Endodermal cell (in vitro differentiated cells): ENCODE results near the gene GDF11. TPM values are rescaled to one million over a fixed set of nuclear protein-coding genes. Genes with fewer than 3 reads are reported as not detected.
A peak's percentile ranks its signal among the peaks of the same experiment; 100 is the strongest.

ENCODE experiments used
- DNase-seq: peaks from one replicate; pipeline ENCODE4 v3.0.0-alpha.2; 2017
- H3K27ac ChIP-seq: 2 replicates; pipeline ENCODE4 v1.5.1; 2013; ENCODE audit warnings: mild to moderate bottlenecking, low read depth, low read length, moderate library complexity
- H3K27me3 ChIP-seq: 2 replicates; pipeline ENCODE4 v1.6.1; 2013; ENCODE audit warnings: mild to moderate bottlenecking, low read length, moderate library complexity; ENCODE audit not compliant: insufficient read depth, control insufficient read depth, poor library complexity, severe bottlenecking
- H3K36me3 ChIP-seq: 2 replicates; pipeline ENCODE4 v1.7.0; 2013; ENCODE audit warnings: mild to moderate bottlenecking, low read length, moderate library complexity; ENCODE audit not compliant: control insufficient read depth, insufficient read depth
- H3K4me1 ChIP-seq: one replicate; pipeline ENCODE4 v1.7.0; 2013; ENCODE audit warnings: low read length; ENCODE audit not compliant: control insufficient read depth, insufficient read depth
- H3K4me3 ChIP-seq: 2 replicates; pipeline ENCODE4 v1.5.1; 2013; ENCODE audit warnings: mild to moderate bottlenecking, low read length, moderate library complexity
- H3K9ac ChIP-seq: 2 replicates; pipeline ENCODE4 v1.6.1; 2013; ENCODE audit warnings: mild to moderate bottlenecking, low read length, moderate library complexity; ENCODE audit not compliant: poor library complexity, severe bottlenecking; ENCODE audit errors: extremely low read depth
- H3K9me3 ChIP-seq: 2 replicates; pipeline ENCODE4 v1.6.1; 2013; ENCODE audit warnings: mild to moderate bottlenecking, low read length, moderate library complexity; ENCODE audit not compliant: control insufficient read depth
- H3K27ac Mint-ChIP-seq: 2 replicates; pipeline ENCODE4 v1.8.0; 2020; ENCODE audit warnings: mixed read lengths
- H3K27me3 Mint-ChIP-seq: 2 replicates; pipeline ENCODE4 v1.8.0; 2021; ENCODE audit warnings: mild to moderate bottlenecking, mixed read lengths; ENCODE audit not compliant: insufficient read depth
- H3K36me3 Mint-ChIP-seq: 2 replicates; pipeline ENCODE4 v1.8.0; 2020; ENCODE audit warnings: low read depth, mixed read lengths
- H3K4me1 Mint-ChIP-seq: 2 replicates; pipeline ENCODE4 v1.8.0; 2020; ENCODE audit warnings: mixed read lengths
- H3K4me3 Mint-ChIP-seq: 2 replicates; pipeline ENCODE4 v1.8.0; 2020; ENCODE audit warnings: mild to moderate bottlenecking, moderate library complexity, mixed read lengths
- H3K9me3 Mint-ChIP-seq: 2 replicates; pipeline ENCODE4 v1.8.0; 2020; ENCODE audit warnings: mild to moderate bottlenecking, mixed read lengths
- CTCF ChIP-seq: fragments of 200-600 bp; sonication (generic); conservative IDR thresholded peaks from 2 replicates; pipeline ENCODE4 v1.5.0; 2021; ENCODE audit warnings: antibody characterized with exemption, mild to moderate bottlenecking
- WGBS, 2 experiments: methylation state at CpG; one replicate each; pipeline versions ENCODE4 v1.1.5 to v1.1.7; 2013; ENCODE audit warnings: missing lambda C conversion rate in 2 of 2, mixed read lengths in 1 of 2; ENCODE audit not compliant: insufficient coverage in 1 of 2, insufficient read length in 1 of 2; 5-methylcytosine and 5-hydroxymethylcytosine counted together
- total RNA-seq, 2 donors: library from RNA; stranded (reverse); fragmentation: NEBNext Ultra II Directional in 1 of 2; extraction: Animal tissue kit (Norgen Biotek cat#: 25700) in 1 of 2; gene quantifications; 2 replicates in 1 of 2; 3 replicates in 1 of 2; pipeline ENCODE4 v1.2.1, GENCODE V29; 2021

GDF11 gene
- total RNA-seq, 2 donors from 2014 or later: 29.8 to 33.0 TPM

GRCh38 chr12:55736076-55736475, 6.8 kb upstream of the GDF11 start:
- no peak overlapping the region for H3K4me3 ChIP-seq
- H3K4me3 Mint-ChIP-seq: no peak overlapping the region

GRCh38 chr12:55736780-55737580, 5.9 kb upstream of the GDF11 start:
- WGBS, 2 experiments: 46 to 51% methylated on average over 6 of the region's 6 CpGs
- Mint-ChIP-seq H3K9me3 (no peaks in the 10 kb centered on the region), H3K4me1 (peaks cover 20% of the 10 kb centered on the region), H3K36me3 (no peaks in the 10 kb centered on the region), H3K4me3 (peak overlapping the region; percentile 57), H3K27ac (peak overlapping the region; percentile 66), H3K27me3 (no peaks in the 10 kb centered on the region)
- H3K4me1 ChIP-seq: no peaks in the 10 kb centered on the region
- no peaks in the 10 kb centered on the region for H3K36me3 ChIP-seq
- no peaks in the 10 kb centered on the region for H3K9me3 ChIP-seq
- peak overlapping the region; percentile 88 for H3K4me3 ChIP-seq
- H3K27ac ChIP-seq: peak overlapping the region; percentile 77
- DNase-seq: peak; percentile 100
- no peak overlapping the region for H3K9ac ChIP-seq
- peak; percentile 96 for TF ChIP-seq CTCF
- H3K27me3 ChIP-seq: no peaks in the 10 kb centered on the region

More at GRCh38 chr12:55736076-55736475, 6.8 kb upstream of the GDF11 start:
- H3K9me3 ChIP-seq: no peaks in the 10 kb centered on the region
- H3K27ac ChIP-seq: no peak overlapping the region
- Mint-ChIP-seq H3K27ac (no peak overlapping the region), H3K27me3 (no peaks in the 10 kb centered on the region), H3K9me3 (no peaks in the 10 kb centered on the region), H3K36me3 (no peaks in the 10 kb centered on the region), H3K4me1 (peaks cover 17% of the 10 kb centered on the region)
- H3K9ac ChIP-seq: no peak overlapping the region
- TF ChIP-seq CTCF: no peak
- WGBS, 2 experiments: 92 to 100% methylated on average over 2 to 3 of the region's 3 CpGs
- no peaks in the 10 kb centered on the region for H3K4me1 ChIP-seq
- no peaks in the 10 kb centered on the region for H3K27me3 ChIP-seq
- H3K36me3 ChIP-seq: no peaks in the 10 kb centered on the region
- no peak for DNase-seq

GRCh38 chr12:55737581-55738122, 5.3 kb upstream of the GDF11 start:
- 28% methylated on average over 4 of the region's 4 CpGs; no CpG with 5 or more reads in 1 of the 2 experiments for WGBS, 2 experiments
- no peaks in the 10 kb centered on the region for H3K9me3 Mint-ChIP-seq
- peak overlapping the region; percentile 42 for H3K9ac ChIP-seq
- peaks cover 26% of the 10 kb centered on the region for H3K4me1 Mint-ChIP-seq
- no peaks in the 10 kb centered on the region for H3K36me3 ChIP-seq
- DNase-seq: no peak
- peak overlapping the region; percentile 77 for H3K27ac ChIP-seq
- no peak for TF ChIP-seq CTCF
- peaks cover 2% of the 10 kb centered on the region for H3K4me1 ChIP-seq
- H3K27me3 Mint-ChIP-seq: no peaks in the 10 kb centered on the region
- peak overlapping the region; percentile 57 for H3K4me3 Mint-ChIP-seq
- no peaks in the 10 kb centered on the region for H3K9me3 ChIP-seq
- peak overlapping the region; percentile 94 for H3K27ac Mint-ChIP-seq
- no peaks in the 10 kb centered on the region for H3K27me3 ChIP-seq
- peak overlapping the region; percentile 88 for H3K4me3 ChIP-seq
- H3K36me3 Mint-ChIP-seq: no peaks in the 10 kb centered on the region
